A673 (cell line): ENCODE results near the gene ZNF391. TPM values are rescaled to one million over a fixed set of nuclear protein-coding genes. Genes with fewer than 3 reads are reported as not detected.

Experiments used
- BruUV-seq: library from RNA; stranded (reverse); fragments of 400-500 nt; replicated peaks from 2 replicates; lab custom pipeline; 2021; lab: Mats Ljungman, UMichigan
- CTCF ChIA-PET: fragments of 300-600 bp; sonication (Branson Sonifier 250); formaldehyde crosslinking; loops from one replicate; lab custom pipeline; 2022; ENCODE audit warnings: antibody characterized with exemption; lab: Charles Lee
- POLR2A ChIA-PET: fragments of 300-600 bp; sonication (Branson Sonifier 250); formaldehyde crosslinking; loops from one replicate; lab custom pipeline; 2022; ENCODE audit warnings: antibody characterized with exemption; ENCODE audit not compliant: low non-redundant PET; lab: Charles Lee
- DNase-seq: peaks from one replicate; pipeline ENCODE4 v3.0.0-alpha.2; 2015; ENCODE audit warnings: low spot score
- H3K27ac ChIP-seq: fragments of 200-600 bp; sonication (generic); 2 replicates; pipeline ENCODE4 v1.5.1; 2016; ENCODE audit warnings: mixed run types, low read depth, mild to moderate bottlenecking, mixed read lengths, antibody characterized with exemption, low read length; ENCODE audit not compliant: poor library complexity, severe bottlenecking
- H3K27me3 ChIP-seq: fragments of 200-600 bp; sonication (generic); replicated peaks from 2 replicates; pipeline ENCODE4 v1.6.1; 2017; ENCODE audit warnings: mixed run types, low read depth, mild to moderate bottlenecking, mixed read lengths, antibody characterized with exemption, low read length; ENCODE audit not compliant: insufficient read depth, poor library complexity
- H3K36me3 ChIP-seq: fragments of 200-600 bp; sonication (generic); 2 replicates; pipeline ENCODE4 v1.6.1; 2016; ENCODE audit warnings: mixed run types, mild to moderate bottlenecking, mixed read lengths, antibody characterized with exemption, low read length; ENCODE audit not compliant: insufficient read depth, poor library complexity, severe bottlenecking
- H3K4me1 ChIP-seq: fragments of 200-600 bp; sonication (generic); 2 replicates; pipeline ENCODE4 v1.6.1; 2017; ENCODE audit warnings: mixed run types, mild to moderate bottlenecking, mixed read lengths, antibody characterized with exemption, low read length; ENCODE audit not compliant: insufficient read depth, poor library complexity, severe bottlenecking
- H3K4me3 ChIP-seq: fragments of 200-600 bp; sonication (generic); 2 replicates; pipeline ENCODE4 v1.5.1; 2016; ENCODE audit warnings: low read depth, mixed run types, mild to moderate bottlenecking, mixed read lengths, low read length; ENCODE audit not compliant: poor library complexity, severe bottlenecking
- H3K9me3 ChIP-seq: fragments of 200-600 bp; sonication (generic); 2 replicates; pipeline ENCODE4 v1.6.1; 2016; ENCODE audit warnings: mixed run types, low read depth, mild to moderate bottlenecking, mixed read lengths, antibody characterized with exemption, low read length; ENCODE audit not compliant: poor library complexity, severe bottlenecking
- EZH2 ChIP-seq: fragments of 200-600 bp; sonication (generic); IDR thresholded peaks from 2 replicates; pipeline ENCODE4 v1.6.1; 2017; ENCODE audit warnings: borderline replicate concordance, low read depth, mild to moderate bottlenecking, mixed read lengths, antibody characterized with exemption, low read length; ENCODE audit not compliant: poor library complexity, severe bottlenecking
- intact Hi-C: fragments of 100-400 bp; cut with micrococcal nuclease; formaldehyde crosslinking; loops from one replicate; pipeline ENCODE4 v1.10.0; 2022; ENCODE audit not compliant: unreplicated experiment
- total RNA-seq: library from RNA; stranded (reverse); gene quantifications from 2 replicates; pipeline ENCODE4 v1.2.3, GENCODE V29; 2021
- TF ChIP-seq, protein P1 (sequence below): fragments of 300-800, 200-600 bp; sonication (generic); conservative IDR thresholded peaks from 2 replicates; pipeline ENCODE4 v1.5.1; 2017; ENCODE audit warnings: low read depth, mild to moderate bottlenecking, antibody characterized with exemption, low read length, moderate library complexity, mixed read lengths

The ZNF391 gene
- total RNA-seq, 1 experiment from 2014 or later = 2.8 TPM

DNA sequence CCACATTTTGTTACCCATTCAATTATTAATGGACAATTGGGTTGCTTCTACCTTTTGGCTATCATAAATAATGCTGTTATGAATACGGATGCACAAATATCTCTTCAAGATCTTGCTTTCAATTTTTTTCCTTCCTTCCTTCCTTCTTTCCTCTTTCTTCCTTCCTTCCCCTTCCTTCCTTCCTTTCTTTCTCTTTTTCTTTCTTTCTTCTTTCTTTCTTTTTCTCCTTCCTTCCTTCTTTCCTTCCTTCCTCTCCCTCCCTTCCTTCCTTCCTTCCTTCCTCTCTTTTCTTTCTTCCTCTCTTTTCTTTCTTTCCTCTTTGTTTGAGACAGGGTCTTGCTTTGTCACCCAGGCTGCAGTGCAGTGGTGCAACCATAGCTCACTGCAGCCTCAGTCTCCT, 45.2 kb downstream of the ZNF391 start:
- CTCF ChIA-PET = no interaction called here
- TF ChIP-seq, protein P1, sequence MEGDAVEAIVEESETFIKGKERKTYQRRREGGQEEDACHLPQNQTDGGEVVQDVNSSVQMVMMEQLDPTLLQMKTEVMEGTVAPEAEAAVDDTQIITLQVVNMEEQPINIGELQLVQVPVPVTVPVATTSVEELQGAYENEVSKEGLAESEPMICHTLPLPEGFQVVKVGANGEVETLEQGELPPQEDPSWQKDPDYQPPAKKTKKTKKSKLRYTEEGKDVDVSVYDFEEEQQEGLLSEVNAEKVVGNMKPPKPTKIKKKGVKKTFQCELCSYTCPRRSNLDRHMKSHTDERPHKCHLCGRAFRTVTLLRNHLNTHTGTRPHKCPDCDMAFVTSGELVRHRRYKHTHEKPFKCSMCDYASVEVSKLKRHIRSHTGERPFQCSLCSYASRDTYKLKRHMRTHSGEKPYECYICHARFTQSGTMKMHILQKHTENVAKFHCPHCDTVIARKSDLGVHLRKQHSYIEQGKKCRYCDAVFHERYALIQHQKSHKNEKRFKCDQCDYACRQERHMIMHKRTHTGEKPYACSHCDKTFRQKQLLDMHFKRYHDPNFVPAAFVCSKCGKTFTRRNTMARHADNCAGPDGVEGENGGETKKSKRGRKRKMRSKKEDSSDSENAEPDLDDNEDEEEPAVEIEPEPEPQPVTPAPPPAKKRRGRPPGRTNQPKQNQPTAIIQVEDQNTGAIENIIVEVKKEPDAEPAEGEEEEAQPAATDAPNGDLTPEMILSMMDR = no peak
- no peak for TF ChIP-seq EZH2
- DNase-seq = no peak
- no peak overlapping the region for H3K4me3 ChIP-seq
- POLR2A ChIA-PET = interaction anchor here (0.6 kb wide), 1 partner anchor 954 kb away, joined by 3 read pairs; no protein-coding TSS in a partner anchor
- H3K36me3 ChIP-seq = no peaks in the 10 kb centered on the region
- intact Hi-C loops = no loop called here
- H3K4me1 ChIP-seq = no peaks in the 10 kb centered on the region
- H3K27me3 ChIP-seq = no peaks in the 10 kb centered on the region
- no peak overlapping the region for H3K27ac ChIP-seq
- no TSS peak for BruUV-seq
- H3K9me3 ChIP-seq = no peaks in the 10 kb centered on the region

DNA sequence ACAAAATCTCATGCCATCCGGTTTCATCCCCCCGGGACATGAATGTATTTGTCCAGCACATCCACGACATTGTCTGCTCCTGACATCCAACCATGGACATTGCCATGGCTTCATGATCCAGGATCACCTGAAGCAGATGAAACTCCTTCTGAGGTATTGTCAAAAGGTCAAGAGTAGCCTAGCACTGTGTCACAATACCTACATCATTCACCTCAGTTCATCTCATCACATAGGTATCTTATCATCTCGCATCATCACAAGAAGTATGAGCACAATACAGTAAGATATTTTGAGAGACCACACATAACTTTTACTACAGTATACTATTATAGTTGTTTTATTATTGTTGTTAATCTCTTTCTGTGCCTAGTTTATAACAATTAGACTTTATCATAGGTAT, 50.8 kb downstream of the ZNF391 start:
- Histone ChIP-seq H3K4me1 (no peaks in the 10 kb centered on the region), H3K4me3 (no peak overlapping the region), H3K27ac (no peak overlapping the region), H3K36me3 (no peaks in the 10 kb centered on the region), H3K9me3 (no peaks in the 10 kb centered on the region), H3K27me3 (no peaks in the 10 kb centered on the region)
- intact Hi-C loops = no loop called here
- POLR2A ChIA-PET = no interaction called here
- CTCF ChIA-PET = no interaction called here
- no TSS peak for BruUV-seq
- TF ChIP-seq EZH2 = no peak
- TF ChIP-seq, protein P1 = no peak
- DNase-seq = no peak

DNA sequence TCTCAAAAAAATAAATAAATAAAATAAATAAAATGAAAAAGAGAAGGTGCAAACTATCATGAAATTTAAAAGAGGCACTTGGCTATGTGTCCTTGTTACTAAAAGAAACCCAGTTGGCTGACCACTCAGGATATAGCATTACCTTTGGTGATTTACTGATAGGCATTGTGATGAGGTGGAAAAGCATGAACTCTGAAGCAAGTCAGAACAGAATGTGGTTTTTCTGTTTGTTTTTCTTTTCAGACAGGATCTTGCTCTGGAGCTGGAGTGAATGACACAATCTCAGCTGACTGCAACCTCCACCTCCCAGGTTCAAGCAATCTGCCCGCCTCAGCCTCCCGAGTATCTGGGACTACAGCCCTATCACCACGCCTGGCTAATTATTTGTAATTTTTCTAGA, 52.4 kb downstream of the ZNF391 start:
- Histone ChIP-seq H3K27me3 (no peaks in the 10 kb centered on the region), H3K4me3 (no peak overlapping the region), H3K36me3 (no peaks in the 10 kb centered on the region), H3K4me1 (no peaks in the 10 kb centered on the region), H3K27ac (no peak overlapping the region), H3K9me3 (peaks cover 8% of the 10 kb centered on the region)
- no peak for DNase-seq
- intact Hi-C loops = no loop called here
- ChIA-PET CTCF (no interaction called here), POLR2A (no interaction called here)
- TF ChIP-seq EZH2 = no peak
- TF ChIP-seq, protein P1 = no peak
- BruUV-seq = no TSS peak
